EH (cell line): ENCODE measurements around the gene VWA7.
"Not testable (repeated sequence)": the region's sequence is repeated elsewhere in the genome, so short reads cannot be mapped to it uniquely, and the experiment has no call there.

Experiments
- DNase-seq: peaks from one replicate; pipeline ENCODE4 v3.0.0-alpha.2; 2015; ENCODE audit warnings: low read depth

Gene VWA7

DNA sequence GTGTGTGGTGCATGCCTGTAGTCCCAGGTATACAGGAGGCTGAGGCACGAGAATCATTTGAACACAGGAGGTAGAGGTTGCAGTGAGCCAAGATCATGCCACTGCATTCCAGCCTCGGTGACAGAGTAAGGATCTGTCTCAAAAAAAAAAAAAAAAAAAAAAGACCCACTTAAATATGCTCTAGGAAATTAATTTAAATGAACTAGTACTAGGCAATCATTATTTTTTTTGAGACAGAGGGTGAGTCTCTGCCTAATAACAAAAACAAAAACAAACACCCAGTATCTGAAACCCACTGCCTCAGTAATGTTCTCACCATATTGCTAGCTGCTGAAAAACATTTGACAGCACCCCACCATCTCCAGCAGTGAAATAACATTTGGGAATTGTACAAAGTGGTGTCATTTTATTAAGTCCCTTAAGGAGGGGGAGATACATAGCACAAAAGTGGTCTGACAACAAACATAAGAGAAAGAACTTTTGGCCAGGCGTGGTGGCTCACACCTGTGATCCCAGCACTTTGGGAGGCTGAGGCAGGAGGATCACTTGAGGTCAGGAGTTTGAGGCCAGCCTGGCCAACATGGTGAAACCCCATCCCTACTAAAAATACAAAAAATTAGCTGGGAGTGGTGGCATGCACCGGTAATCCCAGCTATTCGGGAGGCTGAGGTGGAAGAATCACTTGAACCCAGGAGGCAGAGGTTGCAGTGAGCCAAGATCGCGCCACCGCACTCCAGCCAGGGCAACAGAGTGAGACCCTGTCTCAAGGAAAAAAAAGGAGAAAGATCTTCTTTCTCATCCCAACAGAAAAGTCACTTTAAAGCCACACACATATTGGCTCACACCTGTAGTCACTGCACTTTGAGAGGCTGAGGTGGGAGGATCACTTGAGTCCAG lies 24.2 kb upstream of the VWA7 start:
- not testable (repeated sequence) for DNase-seq

DNA sequence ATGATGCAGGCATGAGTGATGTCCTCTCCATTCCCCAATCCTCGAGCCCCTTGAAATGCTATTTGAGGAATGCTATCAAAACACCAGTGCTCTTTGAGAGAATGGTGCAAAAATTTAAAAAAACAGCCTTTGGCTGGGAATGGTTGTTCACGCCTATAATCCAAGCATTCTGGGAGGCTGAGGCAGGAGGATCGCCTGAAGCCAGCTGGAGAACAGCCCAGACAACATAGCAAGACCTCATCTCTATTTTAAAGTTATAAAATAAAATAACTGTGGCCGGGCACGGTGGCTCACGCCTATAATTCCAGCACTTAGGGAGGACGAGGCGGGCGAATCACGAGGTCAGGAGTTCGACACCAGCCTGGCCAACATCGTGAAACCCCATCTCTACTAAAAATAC lies 22.7 kb upstream of the VWA7 start:
- peak; percentile 78 for DNase-seq

- no peak for DNase-seq
Measured at GRCh38 chr6:31797588-31797987, 20.5 kb upstream of the VWA7 start.

DNA sequence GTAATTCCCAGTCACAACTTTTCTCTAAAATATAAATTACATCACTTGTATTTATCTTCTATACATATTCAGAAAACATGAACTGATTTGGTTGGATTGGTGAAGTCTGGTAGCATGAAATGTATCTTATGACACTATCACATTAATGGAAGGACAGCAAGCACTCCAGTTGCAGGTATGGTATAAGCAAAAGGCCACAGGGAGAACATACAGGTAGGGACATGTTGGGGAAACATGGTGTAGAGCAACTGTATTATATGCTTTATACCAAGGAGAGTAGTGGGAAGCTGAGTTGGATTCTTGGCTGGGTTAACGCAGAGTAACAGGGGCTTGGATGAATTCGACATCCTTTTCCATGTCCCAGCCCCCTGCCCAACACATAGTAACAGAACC lies 19.9 kb upstream of the VWA7 start:
- no peak for DNase-seq

- DNase-seq, result peak; percentile 93
Measured at GRCh38 chr6:31795616-31796298, 18.6 kb upstream of the VWA7 start, which contains the start of gene VARS1. Gene VARS1 (minus strand): TSS chr6:31795752. CDS start chr6:31795217, 535 bp downstream.

- DNase-seq, result no peak
Measured at GRCh38 chr6:31794866-31795615, 17.9 kb upstream of the VWA7 start.

- peak; percentile 53 for DNase-seq
Measured at GRCh38 chr6:31794294-31794865, 17.3 kb upstream of the VWA7 start.

DNA sequence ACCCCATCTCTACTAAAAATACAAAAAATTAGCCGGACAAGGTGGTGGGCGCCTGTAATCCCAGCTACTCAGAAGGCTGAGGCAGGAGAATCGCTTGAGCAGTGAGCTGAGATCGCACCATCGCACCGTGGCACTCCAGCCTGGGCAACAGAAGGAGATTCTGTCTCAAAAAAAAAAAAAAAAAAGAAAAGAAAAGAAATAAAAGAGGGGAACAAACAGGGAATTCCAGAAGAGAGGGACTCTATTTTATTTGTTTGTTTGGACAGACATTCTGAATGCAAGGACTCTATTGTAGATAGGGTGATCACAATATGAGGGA lies 16.8 kb upstream of the VWA7 start:
- not testable (repeated sequence) for DNase-seq

GRCh38 chr6:31792761-31793171 lies 15.6 kb upstream of the VWA7 start:
- peak; percentile 29 for DNase-seq

DNA sequence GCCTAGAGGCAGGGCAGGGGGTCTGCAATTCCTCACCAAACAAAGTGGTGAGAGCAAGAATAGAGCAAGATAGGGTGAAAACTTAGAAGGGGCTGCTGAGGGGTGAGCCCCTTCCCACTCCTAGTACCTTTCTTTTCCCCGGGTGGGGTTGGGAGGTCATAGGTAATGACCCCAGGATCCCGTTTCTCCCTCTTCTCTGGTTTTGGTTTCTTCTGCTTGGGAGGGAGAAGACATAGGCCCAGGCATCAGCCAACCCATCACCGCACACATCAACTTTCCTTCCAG lies 14.9 kb upstream of the VWA7 start:
- DNase-seq, result no peak

DNA sequence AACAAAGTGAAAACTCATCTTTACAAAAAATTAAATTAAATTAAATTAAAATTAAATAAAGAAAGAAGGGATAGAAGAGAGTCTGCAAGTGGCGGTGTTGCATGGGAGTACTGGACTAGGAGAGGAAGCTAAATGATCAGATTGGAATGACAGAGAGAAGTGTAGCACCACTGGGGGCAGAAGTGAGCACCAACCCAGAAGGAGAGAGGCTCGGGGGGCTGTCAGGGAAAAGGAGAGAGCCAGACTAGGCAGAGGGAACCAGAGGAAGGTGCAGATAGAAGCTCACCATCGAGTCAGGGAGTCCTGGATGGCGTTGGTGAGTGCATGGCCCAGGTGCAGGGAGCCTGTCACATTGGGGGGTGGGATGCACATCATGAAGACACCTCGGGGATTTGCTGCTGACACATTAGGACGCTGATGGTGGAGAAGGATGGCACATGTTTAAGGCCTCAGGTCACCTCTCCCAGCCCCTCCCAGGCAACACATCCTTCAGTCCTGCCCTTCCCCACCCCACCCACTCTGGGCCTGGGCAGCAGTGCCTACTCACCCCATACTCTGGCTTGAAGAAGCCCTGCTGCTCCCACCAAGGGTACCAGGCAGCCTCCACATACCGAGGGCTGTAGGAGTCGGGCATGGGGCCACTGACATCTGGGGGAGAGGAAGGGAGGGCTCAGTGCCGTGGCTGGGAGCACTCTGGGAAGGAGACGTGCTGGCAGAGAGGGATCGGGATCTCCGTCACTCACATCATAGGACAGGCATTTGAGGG lies 14.4 kb upstream of the VWA7 start:
- peak; percentile 63 for DNase-seq

- DNase-seq, result no peak
Measured at GRCh38 chr6:31785475-31785874, 8.3 kb upstream of the VWA7 start.

DNA sequence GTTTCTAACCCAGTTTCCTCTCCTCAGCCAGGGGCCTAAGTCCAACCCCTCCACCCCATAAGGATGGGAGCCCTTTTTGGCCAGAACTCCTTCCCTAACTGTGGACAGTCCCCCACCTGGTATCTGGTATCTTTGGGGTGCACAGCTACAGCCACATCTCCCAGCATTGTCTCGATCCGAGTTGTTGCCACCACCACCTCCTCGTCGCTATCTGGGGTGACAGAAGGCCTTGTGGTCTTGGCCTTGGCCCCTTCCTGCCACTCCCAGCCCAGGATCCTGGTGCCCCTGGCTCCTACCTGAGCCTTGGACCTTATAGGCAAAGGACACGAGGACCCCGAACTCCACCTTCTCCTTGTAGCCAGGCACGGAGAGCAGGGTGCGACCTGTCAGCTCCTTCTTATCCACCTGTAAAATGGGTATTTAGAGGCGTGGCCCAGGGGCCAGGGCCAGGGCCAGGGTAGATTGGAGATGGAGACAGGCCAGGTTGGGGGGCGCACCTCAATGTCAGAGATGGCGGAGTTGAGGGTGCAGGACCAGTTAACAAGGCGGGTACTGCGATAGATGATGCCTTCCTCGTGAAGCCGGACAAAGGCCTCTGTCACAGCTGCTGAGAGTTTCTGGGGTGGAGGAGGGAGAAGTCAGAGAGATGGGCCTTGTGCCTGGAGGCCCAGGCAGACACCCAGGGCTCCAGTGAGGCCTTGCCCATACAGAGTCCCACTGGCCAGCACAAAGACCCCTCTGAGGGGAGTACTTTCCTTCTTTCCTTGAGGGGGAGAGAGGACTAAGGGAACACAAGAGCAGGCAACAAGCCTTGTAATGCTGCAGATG lies 7.2 kb upstream of the VWA7 start:
- DNase-seq, result no peak

- no peak for DNase-seq
Measured at GRCh38 chr6:31782126-31782855, 5.2 kb upstream of the VWA7 start.

DNA sequence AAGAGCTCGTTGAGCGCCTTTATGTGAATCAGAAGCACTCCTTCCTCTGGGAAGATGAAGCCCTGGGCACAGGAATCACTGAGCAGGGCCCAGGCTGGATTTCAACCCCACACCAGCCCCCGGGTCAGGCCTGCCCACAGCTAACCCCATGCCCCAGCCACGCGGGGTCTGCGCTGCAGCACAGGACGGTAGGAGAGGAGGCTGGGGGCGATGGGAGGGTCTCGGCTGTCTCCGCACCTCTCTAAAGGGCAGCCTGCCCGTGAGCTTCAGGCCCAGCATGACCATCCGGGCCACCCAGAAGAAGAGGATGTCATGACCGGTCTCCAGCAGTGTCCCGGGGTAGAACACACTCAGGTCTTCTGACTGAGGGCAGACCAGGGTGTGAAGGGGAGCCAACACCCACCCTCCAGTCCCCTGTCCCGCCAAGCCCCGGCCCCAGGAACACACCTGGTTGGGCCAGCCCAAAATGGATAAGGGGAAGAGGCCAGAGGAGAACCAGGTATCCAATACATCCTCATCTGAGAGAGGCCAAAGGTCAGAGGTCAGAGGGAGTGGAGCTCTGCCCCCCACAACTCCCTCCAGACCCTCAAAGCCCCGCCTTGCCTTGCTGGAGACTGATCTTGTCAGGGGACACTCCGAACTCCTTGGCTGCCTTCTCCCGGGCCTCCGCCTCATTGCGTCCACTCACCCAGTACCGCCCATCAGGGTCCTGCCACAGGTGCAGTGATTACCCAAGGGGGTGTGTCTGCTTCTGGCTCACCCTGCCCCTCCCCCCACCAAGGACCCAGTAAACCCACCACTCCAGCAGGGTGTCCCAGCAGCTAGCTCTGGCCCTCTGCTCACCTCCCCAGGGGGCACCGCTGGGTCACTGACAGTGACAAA lies 4.4 kb upstream of the VWA7 start:
- DNase-seq, result no peak

DNA sequence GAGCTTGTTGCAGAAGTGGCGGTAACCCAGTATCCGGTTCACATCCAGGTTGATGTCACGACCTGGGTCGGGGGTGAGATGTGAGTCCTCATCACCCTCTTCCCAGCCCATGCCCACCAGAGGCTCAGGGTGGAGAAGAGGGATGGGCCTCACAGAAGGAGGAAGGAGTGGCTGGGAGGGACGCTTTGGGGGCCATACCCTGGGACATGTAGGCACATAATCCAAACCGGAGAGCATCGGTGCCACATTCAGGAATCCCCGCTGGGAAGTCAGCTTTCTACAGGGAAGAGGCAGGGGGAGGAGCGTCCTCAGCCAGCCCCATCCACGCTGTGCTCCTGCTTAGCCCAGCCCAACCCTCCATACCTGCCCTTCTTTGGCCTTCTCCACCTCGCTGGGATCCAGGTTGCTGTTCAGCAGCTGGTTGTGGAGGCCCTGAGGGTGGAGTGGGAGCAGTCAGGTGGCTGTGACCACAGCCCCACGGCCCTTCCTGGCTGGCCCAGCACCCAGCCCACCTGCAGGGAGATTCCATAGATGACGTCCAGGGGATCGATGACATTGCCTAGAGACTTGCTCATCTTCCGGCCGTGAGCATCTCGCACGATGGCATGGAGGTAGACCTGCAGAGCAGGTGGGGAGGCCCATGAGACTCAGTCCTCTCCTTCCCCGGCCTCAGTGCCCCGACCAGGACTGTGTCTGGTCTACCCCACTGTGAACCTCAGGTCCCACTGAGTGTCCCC lies 3.5 kb upstream of the VWA7 start:
- DNase-seq, result no peak

- no peak for DNase-seq
Measured at GRCh38 chr6:31779908-31780307, 2.8 kb upstream of the VWA7 start.
